GM12872 (cell line): ENCODE data around the gene IGLL1.

Source experiments
- TF ChIP-seq, protein P1 (sequence below): IDR thresholded peaks from 3 replicates; pipeline ENCODE4 v1.5.1; 2011; ENCODE audit warnings: low read depth, mild to moderate bottlenecking, low read length, moderate library complexity; ENCODE audit not compliant: insufficient read depth

IGLL1 gene

DNA sequence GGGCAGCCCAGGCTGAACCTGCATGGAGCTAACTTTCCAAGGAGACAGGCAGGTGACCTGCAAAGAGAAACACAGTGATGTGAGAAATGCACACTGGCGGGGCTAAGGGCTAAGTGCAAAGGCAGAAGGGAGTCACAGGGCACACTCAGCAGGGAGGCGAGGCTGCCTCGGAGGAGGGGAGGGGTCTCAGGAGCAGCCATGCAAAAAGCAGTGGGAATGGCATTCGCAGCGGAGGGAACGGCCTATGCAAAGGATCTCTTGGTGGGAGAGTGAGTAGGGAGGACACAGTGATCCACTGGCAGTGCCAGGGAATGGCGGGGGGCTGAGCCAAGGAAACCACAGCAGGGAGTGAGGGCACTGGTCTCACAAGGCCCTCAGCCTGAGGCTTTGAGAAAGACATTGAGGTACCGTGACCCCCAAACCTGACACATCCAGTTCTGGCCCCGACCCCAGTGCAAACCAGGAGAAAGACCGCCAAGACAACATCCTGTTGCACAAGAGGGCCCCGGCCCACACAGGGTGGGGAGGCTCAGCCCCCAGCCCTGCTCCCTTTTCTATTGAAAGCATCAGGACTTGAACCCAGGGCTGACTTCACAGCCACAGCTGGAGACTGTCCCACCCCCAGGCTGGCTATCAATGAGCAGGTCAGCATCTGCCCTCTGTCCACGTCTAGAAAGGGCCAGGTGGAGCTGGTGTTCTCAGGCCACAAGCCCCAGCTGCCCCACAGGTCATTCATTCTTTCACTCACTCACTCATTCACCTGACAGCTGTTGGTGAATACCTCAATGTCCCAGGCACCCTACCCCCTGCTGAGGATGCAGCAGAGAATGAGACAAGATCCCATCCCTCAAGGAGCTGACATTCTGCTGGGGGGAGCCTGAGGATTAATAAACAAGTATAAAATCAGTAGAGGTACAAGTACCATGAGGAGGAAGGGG, 50.7 kb downstream of the IGLL1 start:
- TF ChIP-seq, protein P1, sequence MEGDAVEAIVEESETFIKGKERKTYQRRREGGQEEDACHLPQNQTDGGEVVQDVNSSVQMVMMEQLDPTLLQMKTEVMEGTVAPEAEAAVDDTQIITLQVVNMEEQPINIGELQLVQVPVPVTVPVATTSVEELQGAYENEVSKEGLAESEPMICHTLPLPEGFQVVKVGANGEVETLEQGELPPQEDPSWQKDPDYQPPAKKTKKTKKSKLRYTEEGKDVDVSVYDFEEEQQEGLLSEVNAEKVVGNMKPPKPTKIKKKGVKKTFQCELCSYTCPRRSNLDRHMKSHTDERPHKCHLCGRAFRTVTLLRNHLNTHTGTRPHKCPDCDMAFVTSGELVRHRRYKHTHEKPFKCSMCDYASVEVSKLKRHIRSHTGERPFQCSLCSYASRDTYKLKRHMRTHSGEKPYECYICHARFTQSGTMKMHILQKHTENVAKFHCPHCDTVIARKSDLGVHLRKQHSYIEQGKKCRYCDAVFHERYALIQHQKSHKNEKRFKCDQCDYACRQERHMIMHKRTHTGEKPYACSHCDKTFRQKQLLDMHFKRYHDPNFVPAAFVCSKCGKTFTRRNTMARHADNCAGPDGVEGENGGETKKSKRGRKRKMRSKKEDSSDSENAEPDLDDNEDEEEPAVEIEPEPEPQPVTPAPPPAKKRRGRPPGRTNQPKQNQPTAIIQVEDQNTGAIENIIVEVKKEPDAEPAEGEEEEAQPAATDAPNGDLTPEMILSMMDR: no peak

DNA sequence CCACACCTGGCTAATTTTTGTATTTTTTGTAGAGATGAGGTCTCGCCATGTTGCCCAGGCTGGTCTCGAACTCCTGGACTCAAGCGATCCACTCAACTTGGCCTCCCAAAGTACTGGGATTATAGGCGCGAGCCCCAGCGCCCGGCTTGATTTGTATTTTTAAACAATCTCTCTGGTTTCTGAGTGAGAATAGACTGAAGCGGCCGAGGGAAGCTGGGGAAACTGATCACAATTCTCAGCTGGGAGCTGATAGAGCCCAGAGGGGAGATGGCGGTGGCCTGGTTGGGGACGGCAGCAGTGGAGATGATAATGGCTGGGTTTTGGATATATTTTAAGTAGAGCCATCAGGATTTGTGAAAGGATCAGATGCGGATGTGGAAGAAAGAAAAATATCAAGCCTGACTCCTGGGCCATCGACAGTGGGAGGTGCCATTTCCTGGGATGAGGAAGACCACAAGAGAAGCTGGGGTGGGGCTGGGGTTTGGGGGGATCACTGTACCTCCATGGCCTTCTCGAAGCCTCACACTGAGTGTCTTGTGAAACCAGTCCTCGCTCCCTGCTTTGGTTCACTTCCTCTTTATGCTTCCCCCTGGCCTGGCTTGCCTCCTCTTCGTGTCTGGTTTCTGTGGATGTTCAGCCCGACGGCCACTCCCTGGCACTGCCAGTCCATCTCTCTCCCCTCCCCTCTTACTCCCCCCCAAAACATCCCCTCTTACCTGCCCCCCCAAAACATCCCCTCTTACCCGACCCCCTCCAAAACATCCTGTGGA, 51.9 kb downstream of the IGLL1 start:
- TF ChIP-seq, protein P1: no peak

DNA sequence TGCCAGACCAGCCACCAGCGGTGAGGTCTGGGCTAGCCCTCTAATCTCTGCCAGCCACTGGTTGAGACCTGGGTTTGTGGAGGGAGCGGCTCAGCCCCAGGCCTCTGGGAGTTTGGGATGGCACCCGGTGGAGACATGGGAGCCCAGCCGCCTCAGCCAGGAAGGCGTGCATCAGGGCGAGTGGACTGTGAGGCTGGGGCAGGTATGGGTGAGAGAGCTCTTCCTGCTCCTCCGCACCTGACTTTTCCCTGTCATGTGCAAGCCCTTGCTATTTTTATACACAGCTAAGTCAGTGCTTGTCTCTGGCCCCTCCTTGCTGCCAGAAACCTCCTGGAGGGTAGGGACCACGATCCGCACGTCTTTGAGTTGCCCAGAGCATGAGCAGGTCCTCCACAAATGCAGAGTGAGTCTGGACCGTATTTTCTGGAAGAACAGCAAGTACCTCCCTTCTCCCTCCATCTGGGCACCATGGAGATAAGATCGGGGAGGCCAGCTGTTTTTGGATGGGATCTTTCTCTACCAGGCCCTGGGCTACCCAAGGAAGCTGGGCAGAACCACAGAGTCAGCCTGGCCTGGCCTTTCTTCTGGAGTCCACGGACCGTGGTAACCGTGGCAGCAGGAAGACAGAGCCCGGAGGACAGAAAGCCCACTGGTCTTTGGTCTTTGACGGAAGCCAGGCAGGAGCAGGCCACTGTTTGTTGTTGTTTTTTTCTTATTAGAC, 53.3 kb downstream of the IGLL1 start:
- TF ChIP-seq, protein P1: no peak

DNA sequence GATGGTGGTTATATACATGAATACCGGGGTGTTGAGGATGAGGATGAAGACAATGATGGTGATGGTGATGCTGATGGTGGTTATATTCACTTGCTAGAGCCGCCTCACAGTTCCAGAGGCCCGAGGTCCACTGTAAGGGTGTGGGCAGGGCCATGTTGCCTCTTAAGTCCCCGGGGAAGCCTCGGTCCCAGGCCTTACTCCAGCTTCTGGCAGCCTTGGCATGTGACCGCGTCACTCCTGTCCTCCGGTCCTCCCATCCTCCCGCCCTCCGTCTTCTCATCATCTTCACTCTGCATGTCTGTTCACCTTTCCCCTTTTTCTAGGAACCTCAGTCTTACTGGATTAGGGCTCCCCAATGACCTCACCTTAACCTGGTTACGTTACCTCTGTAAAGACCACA, 54.6 kb downstream of the IGLL1 start:
- TF ChIP-seq, protein P1: no peak

DNA sequence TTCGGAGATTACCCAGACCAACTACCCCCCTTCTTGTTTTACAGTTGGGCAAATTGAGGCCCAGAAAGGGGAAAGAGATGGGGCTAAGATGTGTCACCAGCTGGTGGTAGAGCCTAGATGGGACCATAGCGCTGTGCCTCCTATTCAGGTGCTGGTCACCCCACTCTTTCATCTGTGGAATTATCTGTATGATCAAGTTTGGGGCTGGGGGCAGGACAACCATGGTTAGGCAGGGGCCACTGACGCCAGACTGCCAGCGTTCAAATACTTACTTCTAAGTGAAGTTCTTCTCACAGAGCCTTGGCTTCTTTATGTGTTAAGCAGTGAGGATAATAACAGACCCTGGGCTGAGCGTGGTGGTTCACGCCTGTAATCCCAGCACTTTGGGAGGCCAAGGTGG, 55.9 kb downstream of the IGLL1 start:
- TF ChIP-seq, protein P1: no peak

DNA sequence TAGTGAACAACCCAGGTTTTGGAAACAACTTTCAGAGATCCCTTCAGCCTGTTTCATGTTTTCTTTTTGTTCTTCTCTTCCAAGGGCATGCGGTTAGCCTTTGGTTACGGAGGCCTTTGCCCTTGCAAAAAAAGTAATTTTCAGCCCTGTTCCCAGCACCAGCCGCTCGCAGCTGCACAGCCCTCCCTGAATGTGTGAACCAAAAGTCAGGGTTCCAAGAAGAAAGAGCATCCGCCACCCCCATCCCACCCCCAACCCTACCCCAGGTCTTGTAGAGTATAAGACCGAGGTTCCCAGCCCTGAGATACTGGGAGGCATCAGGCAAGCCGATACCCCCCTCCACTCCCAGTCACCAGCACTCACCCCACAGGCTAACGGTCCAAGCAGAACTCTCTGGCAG, 56.4 kb downstream of the IGLL1 start:
- TF ChIP-seq, protein P1: no peak
